ENCODE data around the gene UPF2.

Gene UPF2

DNA sequence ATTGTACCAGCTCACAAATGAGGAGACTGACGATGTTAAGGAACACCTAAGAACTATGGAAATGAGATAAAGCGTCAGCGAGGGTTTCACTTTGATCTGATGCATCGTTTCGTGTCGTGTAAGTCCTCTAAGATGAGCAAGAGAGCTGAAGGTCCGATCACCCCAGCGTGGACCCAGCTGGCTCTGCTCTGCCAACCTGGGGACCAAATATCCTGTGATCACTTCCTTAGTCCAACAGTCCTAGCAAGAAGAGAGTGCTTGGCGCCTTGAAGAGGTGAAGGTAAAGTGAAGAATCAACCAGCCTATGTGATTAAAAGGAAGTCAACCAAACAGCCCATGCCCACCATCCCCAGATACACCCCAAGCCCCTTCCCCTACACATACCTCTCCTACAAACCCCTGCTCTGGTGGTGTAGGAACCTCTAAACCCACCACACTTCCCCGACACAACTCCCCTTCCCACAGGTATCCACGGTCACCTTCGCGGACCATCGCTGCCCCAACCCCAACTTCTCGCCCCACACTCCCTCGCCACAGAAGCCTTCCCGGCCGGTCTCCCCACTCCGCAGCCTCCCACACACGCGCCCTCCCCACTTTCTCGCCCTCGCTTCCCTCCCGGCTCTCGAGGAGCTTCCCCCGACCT, 722 bp downstream of the UPF2 start:
- TF ChIP-seq, protein P1, sequence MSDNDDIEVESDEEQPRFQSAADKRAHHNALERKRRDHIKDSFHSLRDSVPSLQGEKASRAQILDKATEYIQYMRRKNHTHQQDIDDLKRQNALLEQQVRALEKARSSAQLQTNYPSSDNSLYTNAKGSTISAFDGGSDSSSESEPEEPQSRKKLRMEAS (IDR thresholded peaks at IDR 0.05; ENCODE audit: low read depth, low read length) = no peak
- TF ChIP-seq, protein P2, sequence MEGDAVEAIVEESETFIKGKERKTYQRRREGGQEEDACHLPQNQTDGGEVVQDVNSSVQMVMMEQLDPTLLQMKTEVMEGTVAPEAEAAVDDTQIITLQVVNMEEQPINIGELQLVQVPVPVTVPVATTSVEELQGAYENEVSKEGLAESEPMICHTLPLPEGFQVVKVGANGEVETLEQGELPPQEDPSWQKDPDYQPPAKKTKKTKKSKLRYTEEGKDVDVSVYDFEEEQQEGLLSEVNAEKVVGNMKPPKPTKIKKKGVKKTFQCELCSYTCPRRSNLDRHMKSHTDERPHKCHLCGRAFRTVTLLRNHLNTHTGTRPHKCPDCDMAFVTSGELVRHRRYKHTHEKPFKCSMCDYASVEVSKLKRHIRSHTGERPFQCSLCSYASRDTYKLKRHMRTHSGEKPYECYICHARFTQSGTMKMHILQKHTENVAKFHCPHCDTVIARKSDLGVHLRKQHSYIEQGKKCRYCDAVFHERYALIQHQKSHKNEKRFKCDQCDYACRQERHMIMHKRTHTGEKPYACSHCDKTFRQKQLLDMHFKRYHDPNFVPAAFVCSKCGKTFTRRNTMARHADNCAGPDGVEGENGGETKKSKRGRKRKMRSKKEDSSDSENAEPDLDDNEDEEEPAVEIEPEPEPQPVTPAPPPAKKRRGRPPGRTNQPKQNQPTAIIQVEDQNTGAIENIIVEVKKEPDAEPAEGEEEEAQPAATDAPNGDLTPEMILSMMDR (IDR thresholded peaks at IDR 0.05; ENCODE audit: low read depth, low read length) = no peak
- TF ChIP-seq MYC (IDR thresholded peaks at IDR 0.05; ENCODE audit: low read depth, low read length) = no peak
- no peak for TF ChIP-seq POLR2A (IDR thresholded peaks at IDR 0.05; ENCODE audit: extremely low read depth, insufficient read length)
- H3K4me3 ChIP-seq (ENCODE audit: low read depth, low read length) = peak overlapping the region; percentile 84
- DNase-seq (ENCODE audit: low read depth) = peak; percentile 44

DNA sequence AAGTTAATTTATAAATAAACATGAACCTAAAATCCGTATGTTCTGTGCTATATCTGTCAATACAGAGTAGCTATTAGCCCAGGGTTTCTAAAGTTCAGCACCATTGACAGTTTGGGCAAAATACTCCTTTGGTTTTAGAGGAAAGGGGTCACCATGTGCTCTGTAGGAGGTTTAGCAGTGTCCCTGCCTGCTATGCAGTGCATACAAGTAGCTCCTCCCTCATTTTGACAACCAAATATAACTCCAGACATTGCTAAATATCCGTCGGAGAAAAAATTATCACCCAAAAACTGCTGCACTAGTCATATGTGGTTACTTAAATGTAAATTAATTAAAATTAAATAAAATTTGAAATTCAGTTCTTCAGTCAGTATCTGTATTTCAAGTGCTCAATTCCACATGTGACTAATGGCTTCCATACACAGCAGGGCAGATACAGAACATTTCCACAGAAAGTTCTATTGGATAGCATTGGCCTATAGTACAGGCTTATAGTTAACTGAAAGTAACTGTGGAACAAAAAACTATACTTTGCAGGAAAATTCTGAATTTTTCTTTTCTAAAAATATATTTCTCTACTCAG, 6.4 kb downstream of the UPF2 start:
- no peak overlapping the region for H3K4me3 ChIP-seq (ENCODE audit: low read depth, low read length)
- TF ChIP-seq POLR2A (IDR thresholded peaks at IDR 0.05; ENCODE audit: extremely low read depth, insufficient read length) = no peak
- TF ChIP-seq, protein P2 (IDR thresholded peaks at IDR 0.05; ENCODE audit: low read depth, low read length) = no peak
- TF ChIP-seq, protein P1 (IDR thresholded peaks at IDR 0.05; ENCODE audit: low read depth, low read length) = no peak
- no peak for TF ChIP-seq MYC (IDR thresholded peaks at IDR 0.05; ENCODE audit: low read depth, low read length)
- no peak for DNase-seq (ENCODE audit: low read depth)

DNA sequence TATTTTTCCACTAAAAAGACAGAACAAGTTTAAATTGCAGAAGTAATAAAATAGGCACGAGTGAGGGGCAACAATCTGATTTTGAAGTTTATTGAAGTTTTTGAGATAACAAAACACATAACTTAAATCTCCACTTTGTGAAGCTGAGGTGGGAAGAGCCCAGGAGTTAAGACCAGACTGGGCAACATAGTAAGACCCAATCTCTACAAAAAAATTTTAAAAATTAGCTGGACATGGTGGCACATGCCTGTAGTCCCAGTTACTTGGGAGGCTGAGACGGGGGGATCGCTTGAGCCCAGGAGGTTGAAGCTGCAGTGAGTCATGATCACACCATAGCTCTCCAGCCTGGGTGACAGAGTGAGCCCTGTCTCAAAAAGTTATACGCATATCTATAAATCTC, 11.2 kb downstream of the UPF2 start:
- TF ChIP-seq MYC (IDR thresholded peaks at IDR 0.05; ENCODE audit: low read depth, low read length) = no peak
- no peak for TF ChIP-seq POLR2A (IDR thresholded peaks at IDR 0.05; ENCODE audit: extremely low read depth, insufficient read length)
- TF ChIP-seq, protein P1 (IDR thresholded peaks at IDR 0.05; ENCODE audit: low read depth, low read length) = no peak
- TF ChIP-seq, protein P2 (IDR thresholded peaks at IDR 0.05; ENCODE audit: low read depth, low read length) = no peak
- DNase-seq (ENCODE audit: low read depth) = no peak

DNA sequence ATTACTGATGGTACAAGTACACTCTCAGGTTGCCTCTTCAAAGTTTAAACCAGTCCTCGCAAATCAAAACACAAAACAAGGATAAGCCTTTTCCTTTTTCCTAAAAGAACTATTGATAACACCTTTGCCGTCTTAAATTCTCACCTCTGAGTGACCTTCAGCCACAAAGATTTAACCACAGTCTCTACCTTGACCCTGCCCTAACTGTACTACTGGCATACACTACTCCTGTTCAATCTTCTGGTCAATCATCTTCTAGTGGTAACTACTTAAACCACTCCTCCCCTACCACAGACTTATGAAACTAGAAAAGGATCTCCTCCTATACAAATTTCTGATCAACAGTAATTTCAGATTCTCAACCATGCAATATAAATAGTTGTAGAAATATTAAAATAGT, 15.1 kb downstream of the UPF2 start:
- DNase-seq (ENCODE audit: low read depth) = no peak
- no peak overlapping the region for H3K4me3 ChIP-seq (ENCODE audit: low read depth, low read length)
- TF ChIP-seq MYC (IDR thresholded peaks at IDR 0.05; ENCODE audit: low read depth, low read length) (no peak), POLR2A (IDR thresholded peaks at IDR 0.05; ENCODE audit: extremely low read depth, insufficient read length) (no peak)

More for the DNA sequence above, 11.2 kb downstream of the UPF2 start:
- H3K4me3 ChIP-seq (ENCODE audit: low read depth, low read length) = no peak overlapping the region

DNA sequence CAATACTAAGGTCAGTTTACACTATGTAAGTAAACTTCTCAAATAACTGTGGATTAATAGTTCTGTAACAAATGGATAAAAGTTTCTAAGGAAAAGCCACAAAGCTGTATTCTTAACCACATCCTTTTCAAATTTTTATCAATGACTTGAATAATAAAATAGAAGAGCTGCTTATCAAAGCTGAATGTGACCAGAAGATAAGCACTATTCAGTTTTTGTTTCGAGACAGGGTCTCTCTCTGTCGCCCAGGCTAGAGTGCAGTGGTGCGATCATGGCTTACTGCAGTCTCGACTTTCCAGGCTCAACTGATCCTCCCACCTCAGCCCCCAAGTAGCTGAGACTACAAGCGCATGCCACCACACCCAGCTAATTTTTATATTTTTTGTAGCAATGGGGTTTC, 17.0 kb downstream of the UPF2 start:
- TF ChIP-seq MYC (IDR thresholded peaks at IDR 0.05; ENCODE audit: low read depth, low read length) (no peak), POLR2A (IDR thresholded peaks at IDR 0.05; ENCODE audit: extremely low read depth, insufficient read length) (no peak)
- TF ChIP-seq, protein P2 (IDR thresholded peaks at IDR 0.05; ENCODE audit: low read depth, low read length) = no peak
- TF ChIP-seq, protein P1 (IDR thresholded peaks at IDR 0.05; ENCODE audit: low read depth, low read length) = no peak
- no peak for DNase-seq (ENCODE audit: low read depth)
- H3K4me3 ChIP-seq (ENCODE audit: low read depth, low read length) = no peak overlapping the region

DNA sequence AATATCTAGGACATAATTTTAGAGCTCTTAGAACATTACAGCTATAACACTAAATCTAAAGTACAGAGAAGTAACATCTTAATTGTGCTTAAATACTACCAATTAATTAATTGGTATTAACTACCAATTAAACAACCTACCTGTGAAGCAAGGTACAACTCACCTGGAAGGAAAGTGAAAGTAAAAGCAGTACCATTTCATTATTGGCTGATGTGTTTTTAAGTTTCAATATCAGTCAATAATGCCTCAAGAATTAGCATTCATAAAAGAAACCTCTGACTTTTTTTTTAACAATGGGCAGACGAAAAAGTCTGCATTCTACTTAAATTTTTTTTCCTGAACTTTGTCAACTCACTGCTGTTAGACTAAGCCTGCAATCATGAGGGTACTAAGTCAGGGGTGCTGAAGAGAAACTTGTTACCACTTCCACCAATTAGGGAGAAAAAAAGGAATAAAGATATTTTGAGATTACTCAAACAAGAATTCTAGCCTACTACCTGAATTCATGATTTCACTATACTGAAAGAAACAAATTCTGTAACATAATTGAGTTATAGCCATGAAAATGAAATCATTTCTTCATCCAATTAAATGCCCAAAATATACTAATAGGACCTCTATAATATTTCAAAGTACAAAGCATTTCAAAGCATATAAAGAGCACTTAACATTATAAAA, 19.9 kb downstream of the UPF2 start:
- H3K4me3 ChIP-seq (ENCODE audit: low read depth, low read length) = no peak overlapping the region
- TF ChIP-seq, protein P1 (IDR thresholded peaks at IDR 0.05; ENCODE audit: low read depth, low read length) = no peak
- TF ChIP-seq, protein P2 (IDR thresholded peaks at IDR 0.05; ENCODE audit: low read depth, low read length) = no peak
- no peak for TF ChIP-seq POLR2A (IDR thresholded peaks at IDR 0.05; ENCODE audit: extremely low read depth, insufficient read length)
- TF ChIP-seq MYC (IDR thresholded peaks at IDR 0.05; ENCODE audit: low read depth, low read length) = no peak
- no peak for DNase-seq (ENCODE audit: low read depth)

Data from NB4 (cell line).